Vagina (tissue), 2 donors: Measurements from ENCODE around the gene CDK19. TPM values are rescaled to one million over a fixed set of nuclear protein-coding genes. Genes with fewer than 3 reads are reported as not detected.
"Not testable (repeated sequence)": the region's sequence is repeated elsewhere in the genome, so short reads cannot be mapped to it uniquely, and the experiment has no call there.

Source experiments
- DNase-seq, 2 donors: peaks; one replicate each; pipeline ENCODE4 v3.0.0-alpha.2; 2017; ENCODE audit errors: extremely low spot score in 2 of 2
- H3K27ac ChIP-seq: fragments of 200-600 bp; sonication (generic); one replicate; pipeline ENCODE4 v1.5.1; 2019
- H3K27me3 ChIP-seq: fragments of 200-600 bp; sonication (generic); one replicate; pipeline ENCODE4 v1.5.1; 2019
- H3K36me3 ChIP-seq, 2 donors: fragments of 200-600 bp; sonication (generic); one replicate each; pipeline ENCODE4 v1.5.1; 2017 to 2019
- H3K4me1 ChIP-seq: fragments of 200-600 bp; sonication (generic); one replicate; pipeline ENCODE4 v1.5.1; 2019
- H3K4me3 ChIP-seq, 2 donors: fragments of 200-600 bp; sonication (generic); 1 replicate in 1 of 2; 2 replicates in 1 of 2; pipeline ENCODE4 v1.5.1; 2016 to 2019
- H3K9me3 ChIP-seq: fragments of 200-600 bp; sonication (generic); one replicate; pipeline ENCODE4 v1.5.1; 2019
- POLR2A ChIP-seq, 2 donors: fragments of 450-650 bp; IDR thresholded peaks; one replicate each; pipeline ENCODE4 v1.6.1; 2017; ENCODE audit warnings: antibody characterized with exemption in 2 of 2, mild to moderate bottlenecking in 2 of 2, moderate library complexity in 2 of 2
- POLR2AphosphoS5 ChIP-seq, 2 donors: sonication (generic); formaldehyde crosslinking; IDR thresholded peaks; one replicate each; pipeline ENCODE4 v1.9.0; 2017; ENCODE audit warnings: antibody characterized with exemption in 2 of 2, mild to moderate bottlenecking in 2 of 2, low read depth in 1 of 2; ENCODE audit not compliant: insufficient read depth in 1 of 2
- intact Hi-C: fragments of 100-400 bp; cut with DNase I; formaldehyde crosslinking; loops from one replicate; pipeline ENCODE4 v1.15.1; 2023
- total RNA-seq: library from RNA; depleted of rRNA; stranded (reverse); fragments of >200 nt; gene quantifications from one replicate; pipeline ENCODE4 v1.2.3, GENCODE V29; 2016
- TF ChIP-seq, protein P1 (sequence below), 3 experiments: fragments of 450-650 bp in 2 of 3; fragments of 200-600 bp in 1 of 3; sonication (generic) in 1 of 3; IDR thresholded peaks; one replicate each; pipeline ENCODE4 v1.5.1; 2017 to 2019; ENCODE audit warnings: antibody characterized with exemption in 3 of 3, mild to moderate bottlenecking in 2 of 3, moderate library complexity in 2 of 3

The CDK19 gene
- total RNA-seq, 1 donor from 2014 or later, result 10.6 TPM

DNA sequence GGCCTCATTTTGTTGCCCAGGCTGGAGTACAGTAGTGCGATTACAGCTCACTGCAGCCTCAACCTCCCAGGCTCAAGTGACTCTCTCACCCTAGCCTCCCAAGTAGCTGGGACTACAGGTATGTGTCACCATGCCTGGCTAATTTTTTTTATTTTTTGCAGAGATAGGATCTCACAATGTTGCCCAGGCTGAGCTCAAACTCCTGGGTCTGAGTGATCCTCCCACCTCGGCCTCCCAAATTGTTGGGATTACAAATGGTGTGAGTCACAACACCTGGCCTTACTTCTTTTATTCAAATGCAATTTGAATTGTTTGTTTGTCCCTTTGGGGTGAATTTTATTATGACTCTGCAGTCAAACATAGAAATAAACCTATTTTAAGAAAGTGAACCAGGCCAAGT lies 207.1 kb downstream of the CDK19 start:
- Histone ChIP-seq H3K27me3 (no peaks in the 10 kb centered on the region), H3K9me3 (no peaks in the 10 kb centered on the region), H3K36me3 (no peaks in the 10 kb centered on the region), H3K4me1 (no peaks in the 10 kb centered on the region), H3K27ac (no peak overlapping the region), H3K4me3 (no peak overlapping the region)
- TF ChIP-seq POLR2A (IDR thresholded peaks at IDR 0.05), result no peak
- TF ChIP-seq, protein P1, sequence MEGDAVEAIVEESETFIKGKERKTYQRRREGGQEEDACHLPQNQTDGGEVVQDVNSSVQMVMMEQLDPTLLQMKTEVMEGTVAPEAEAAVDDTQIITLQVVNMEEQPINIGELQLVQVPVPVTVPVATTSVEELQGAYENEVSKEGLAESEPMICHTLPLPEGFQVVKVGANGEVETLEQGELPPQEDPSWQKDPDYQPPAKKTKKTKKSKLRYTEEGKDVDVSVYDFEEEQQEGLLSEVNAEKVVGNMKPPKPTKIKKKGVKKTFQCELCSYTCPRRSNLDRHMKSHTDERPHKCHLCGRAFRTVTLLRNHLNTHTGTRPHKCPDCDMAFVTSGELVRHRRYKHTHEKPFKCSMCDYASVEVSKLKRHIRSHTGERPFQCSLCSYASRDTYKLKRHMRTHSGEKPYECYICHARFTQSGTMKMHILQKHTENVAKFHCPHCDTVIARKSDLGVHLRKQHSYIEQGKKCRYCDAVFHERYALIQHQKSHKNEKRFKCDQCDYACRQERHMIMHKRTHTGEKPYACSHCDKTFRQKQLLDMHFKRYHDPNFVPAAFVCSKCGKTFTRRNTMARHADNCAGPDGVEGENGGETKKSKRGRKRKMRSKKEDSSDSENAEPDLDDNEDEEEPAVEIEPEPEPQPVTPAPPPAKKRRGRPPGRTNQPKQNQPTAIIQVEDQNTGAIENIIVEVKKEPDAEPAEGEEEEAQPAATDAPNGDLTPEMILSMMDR (IDR thresholded peaks at IDR 0.05), result no peak
- no peak for TF ChIP-seq POLR2AphosphoS5 (IDR thresholded peaks at IDR 0.05; ENCODE audit: insufficient read depth in 1 of 2, low read depth in 1 of 2)
- intact Hi-C loops, result no loop called here
- no peak for DNase-seq

DNA sequence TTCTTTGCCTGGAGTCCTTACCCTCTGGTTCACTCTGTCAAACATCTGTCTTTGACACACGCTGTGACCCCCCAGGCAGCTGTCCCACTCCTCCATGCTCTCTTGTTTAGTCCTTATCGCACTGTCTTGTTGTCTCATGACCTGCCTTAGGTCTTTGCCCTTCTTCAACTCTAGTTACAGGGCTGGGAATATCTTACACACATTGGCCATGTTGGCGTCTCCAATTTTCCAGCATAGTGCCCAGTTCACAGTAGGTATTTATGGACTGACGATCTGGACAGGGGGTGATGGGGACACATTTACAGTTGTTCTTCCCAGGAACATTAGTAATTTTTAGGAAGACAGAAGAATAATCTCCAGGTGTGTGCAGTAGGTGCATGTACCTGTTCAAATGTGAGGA lies 209.1 kb downstream of the CDK19 start:
- DNase-seq, result no peak
- Histone ChIP-seq H3K27ac (no peak overlapping the region), H3K36me3 (no peaks in the 10 kb centered on the region), H3K27me3 (no peaks in the 10 kb centered on the region), H3K4me3 (no peak overlapping the region), H3K4me1 (no peaks in the 10 kb centered on the region), H3K9me3 (no peaks in the 10 kb centered on the region)
- TF ChIP-seq POLR2AphosphoS5 (IDR thresholded peaks at IDR 0.05; ENCODE audit: insufficient read depth in 1 of 2, low read depth in 1 of 2), result no peak
- no peak for TF ChIP-seq POLR2A (IDR thresholded peaks at IDR 0.05)
- TF ChIP-seq, protein P1 (IDR thresholded peaks at IDR 0.05), result no peak
- intact Hi-C loops, result no loop called here

DNA sequence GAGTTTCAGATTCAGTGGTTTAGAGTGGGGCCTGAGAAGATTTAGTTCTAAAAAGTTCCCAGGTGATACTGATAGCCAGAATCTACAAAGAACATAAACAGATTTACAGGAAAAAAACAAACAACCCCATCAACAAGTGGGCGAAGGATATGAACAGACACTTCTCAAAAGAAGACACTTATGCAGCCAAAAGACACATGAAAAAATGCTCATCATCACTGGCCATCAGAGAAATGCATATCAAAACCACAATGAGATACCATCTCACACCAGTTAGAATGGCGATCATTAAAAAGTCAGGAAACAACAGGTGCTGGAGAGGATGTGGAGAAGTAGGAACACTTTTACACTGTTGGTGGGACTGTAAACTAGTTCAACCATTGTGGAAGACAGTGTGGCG lies 214.6 kb downstream of the CDK19 start:
- H3K27ac ChIP-seq, H3K9me3 ChIP-seq, DNase-seq, H3K27me3 ChIP-seq, intact Hi-C loops, H3K36me3 ChIP-seq, H3K4me3 ChIP-seq, H3K4me1 ChIP-seq: not testable (repeated sequence)

DNA sequence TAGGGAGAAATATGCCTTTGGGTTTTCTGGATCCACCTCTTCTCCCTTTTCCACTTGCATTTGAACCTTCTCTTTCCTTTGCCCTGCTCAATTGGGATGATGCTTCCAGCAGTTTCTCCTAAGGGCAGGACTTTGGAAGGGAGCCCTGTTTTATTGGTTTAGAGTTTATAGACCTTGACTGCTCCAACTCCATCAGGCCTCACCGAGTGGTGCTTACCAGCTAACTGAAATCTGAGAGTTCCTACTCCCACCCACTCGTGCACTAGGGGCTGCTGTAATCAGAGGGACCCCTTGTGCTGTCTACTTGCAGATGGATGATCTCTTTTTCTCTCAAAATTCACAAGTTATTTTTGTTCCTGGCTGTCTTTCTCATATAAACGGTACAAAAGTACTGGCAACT lies 217.5 kb downstream of the CDK19 start:
- Histone ChIP-seq H3K27me3 (no peaks in the 10 kb centered on the region), H3K27ac (no peak overlapping the region), H3K9me3 (no peaks in the 10 kb centered on the region), H3K36me3 (no peaks in the 10 kb centered on the region), H3K4me3 (no peak overlapping the region), H3K4me1 (no peaks in the 10 kb centered on the region)
- DNase-seq, result no peak
- intact Hi-C loops, result no loop called here
- TF ChIP-seq POLR2AphosphoS5 (IDR thresholded peaks at IDR 0.05; ENCODE audit: insufficient read depth in 1 of 2, low read depth in 1 of 2), result no peak
- TF ChIP-seq, protein P1 (IDR thresholded peaks at IDR 0.05), result no peak
- no peak for TF ChIP-seq POLR2A (IDR thresholded peaks at IDR 0.05)

DNA sequence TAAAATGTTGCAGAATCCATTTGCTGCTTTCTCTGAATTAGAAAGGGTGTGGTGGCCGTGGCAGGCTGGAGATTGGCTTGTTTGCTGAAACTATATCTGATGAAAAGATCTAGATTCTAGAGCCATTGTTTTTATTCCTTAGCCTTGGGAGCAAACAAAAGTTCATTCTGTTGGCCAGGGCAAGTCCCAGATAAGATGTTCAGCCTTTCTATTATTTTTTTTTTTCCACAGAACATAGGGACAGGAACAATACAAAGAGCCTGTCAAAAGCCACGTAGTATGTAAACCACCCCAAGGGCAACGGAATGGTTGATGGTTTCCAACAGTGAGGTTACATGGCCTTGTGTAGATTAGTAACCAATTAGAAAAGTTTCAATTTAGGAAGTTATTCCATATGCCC lies 218.9 kb downstream of the CDK19 start:
- DNase-seq, result no peak
- Histone ChIP-seq H3K27me3 (no peaks in the 10 kb centered on the region), H3K27ac (no peak overlapping the region), H3K36me3 (no peaks in the 10 kb centered on the region), H3K4me1 (no peaks in the 10 kb centered on the region), H3K4me3 (no peak overlapping the region), H3K9me3 (no peaks in the 10 kb centered on the region)
- intact Hi-C loops, result no loop called here
- TF ChIP-seq, protein P1 (IDR thresholded peaks at IDR 0.05), result no peak
- TF ChIP-seq POLR2AphosphoS5 (IDR thresholded peaks at IDR 0.05; ENCODE audit: insufficient read depth in 1 of 2, low read depth in 1 of 2) (no peak), POLR2A (IDR thresholded peaks at IDR 0.05) (no peak)

DNA sequence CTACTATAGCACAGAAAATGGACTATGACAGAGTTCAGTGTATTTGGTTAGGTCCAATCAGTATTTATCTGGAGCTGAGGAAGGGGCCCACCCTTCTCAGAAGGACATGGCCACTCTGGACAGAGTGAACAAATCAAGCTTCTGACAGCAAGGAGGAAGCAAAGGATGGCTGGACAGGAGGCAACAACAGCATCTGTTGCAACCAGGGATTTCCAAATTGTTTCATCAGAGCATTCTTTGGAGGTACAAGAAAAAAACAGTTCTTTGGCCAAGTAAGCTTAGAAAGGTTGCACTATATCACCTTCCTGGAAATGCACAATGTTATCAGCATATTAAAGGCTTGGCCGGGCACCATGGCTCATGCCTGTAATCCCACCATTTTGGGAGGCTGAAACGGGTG lies 220.2 kb downstream of the CDK19 start:
- Histone ChIP-seq H3K4me1 (no peaks in the 10 kb centered on the region), H3K4me3 (no peak overlapping the region), H3K36me3 (no peaks in the 10 kb centered on the region), H3K9me3 (no peaks in the 10 kb centered on the region), H3K27me3 (no peaks in the 10 kb centered on the region), H3K27ac (no peak overlapping the region)
- TF ChIP-seq POLR2AphosphoS5 (IDR thresholded peaks at IDR 0.05; ENCODE audit: insufficient read depth in 1 of 2, low read depth in 1 of 2), result no peak
- TF ChIP-seq, protein P1 (IDR thresholded peaks at IDR 0.05), result no peak
- no peak for TF ChIP-seq POLR2A (IDR thresholded peaks at IDR 0.05)
- intact Hi-C loops, result no loop called here
- no peak for DNase-seq
